Testis (tissue), 3 donors: ENCODE results near the gene AUH. TPM values are rescaled to one million over a fixed set of nuclear protein-coding genes. Genes with fewer than 3 reads are reported as not detected.
"Not testable (repeated sequence)": the region's sequence is repeated elsewhere in the genome, so short reads cannot be mapped to it uniquely, and the experiment has no call there.

Experiments used
- DNase-seq: peaks from one replicate; pipeline ENCODE4 v3.0.0-alpha.2; 2019
- H3K27ac ChIP-seq, 2 donors: fragments of 200-600 bp; sonication (generic); one replicate each; pipeline ENCODE4 v1.5.1; 2019
- H3K27me3 ChIP-seq: fragments of 200-600 bp; sonication (generic); one replicate; pipeline ENCODE4 v1.5.1; 2019
- H3K36me3 ChIP-seq: fragments of 200-600 bp; sonication (generic); one replicate; pipeline ENCODE4 v1.5.1; 2017; ENCODE audit warnings: low read depth; ENCODE audit errors: missing control alignments
- H3K4me1 ChIP-seq: fragments of 200-600 bp; sonication (generic); one replicate; pipeline ENCODE4 v1.5.1; 2019
- H3K4me3 ChIP-seq, 2 donors: fragments of 200-600 bp; sonication (generic); one replicate each; pipeline ENCODE4 v1.5.1; 2017 to 2019
- H3K9me3 ChIP-seq: fragments of 200-600 bp; sonication (generic); one replicate; pipeline ENCODE4 v1.5.1; 2017
- POLR2A ChIP-seq: fragments of 450-650 bp; IDR thresholded peaks from one replicate; pipeline ENCODE4 v1.6.1; 2017; ENCODE audit warnings: antibody characterized with exemption, mild to moderate bottlenecking, moderate library complexity
- WGBS, 2 donors: methylation state at CpG; one replicate each; pipeline ENCODE4 v1.1.5; 2018; 5-methylcytosine and 5-hydroxymethylcytosine counted together
- intact Hi-C: fragments of 100-400 bp; cut with DNase I; formaldehyde crosslinking; loops from one replicate; pipeline ENCODE4 v1.15.1; 2023; ENCODE audit warnings: low total_unique reads
- polyA plus RNA-seq: library from polyadenylated mRNA; stranded (reverse); fragments of 350-450 nt; fragmentation: Illumina TruSeq; extraction: RNeasy Lipid Tissue Mini Kit (QIAGEN cat#74804); gene quantifications from one replicate; pipeline ENCODE4 v1.2.3, GENCODE V29; 2014; ENCODE audit warnings: low read depth, low replicate concordance; ENCODE audit not compliant: insufficient read depth
- total RNA-seq, 2 donors: library from RNA; depleted of rRNA; stranded (reverse); fragments of >200 nt; gene quantifications; one replicate each; pipeline ENCODE4 v1.2.3, GENCODE V29; 2016
- TF ChIP-seq, protein P1 (sequence below), 3 experiments: fragments of 450-650 bp in 2 of 3; fragments of 200-600 bp in 1 of 3; sonication (generic) in 1 of 3; IDR thresholded peaks; one replicate each; pipeline ENCODE4 v1.5.1; 2016 to 2019; ENCODE audit warnings: antibody characterized with exemption in 3 of 3, mild to moderate bottlenecking in 2 of 3, moderate library complexity in 1 of 3

The AUH gene
- total and polyA plus RNA-seq, 3 donors from 2014 or later: 9.1 to 33.9 (median 31.7) TPM

DNA sequence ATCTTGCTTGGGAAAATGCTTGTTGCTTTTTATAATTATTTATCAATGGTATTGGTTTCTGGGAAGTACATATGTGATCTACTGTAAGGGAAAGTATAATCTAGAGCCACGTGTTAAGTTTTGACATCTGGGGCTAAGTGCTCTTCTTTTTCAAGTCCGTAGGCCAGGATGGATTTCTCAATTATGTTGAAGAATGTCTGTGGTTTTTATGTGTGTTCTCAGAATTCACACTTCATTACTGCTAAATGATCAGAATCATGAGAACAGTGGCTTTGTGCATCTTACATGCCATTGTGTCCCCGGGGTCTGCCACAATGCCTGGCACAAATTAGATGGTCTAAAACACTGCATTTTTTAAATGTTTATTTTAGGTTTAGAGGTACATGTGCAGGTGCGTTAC, 14.5 kb upstream of the AUH start:
- DNase-seq: no peak
- no peaks in the 10 kb centered on the region for H3K27me3 ChIP-seq
- H3K36me3 ChIP-seq: no peaks in the 10 kb centered on the region
- TF ChIP-seq, protein P1, sequence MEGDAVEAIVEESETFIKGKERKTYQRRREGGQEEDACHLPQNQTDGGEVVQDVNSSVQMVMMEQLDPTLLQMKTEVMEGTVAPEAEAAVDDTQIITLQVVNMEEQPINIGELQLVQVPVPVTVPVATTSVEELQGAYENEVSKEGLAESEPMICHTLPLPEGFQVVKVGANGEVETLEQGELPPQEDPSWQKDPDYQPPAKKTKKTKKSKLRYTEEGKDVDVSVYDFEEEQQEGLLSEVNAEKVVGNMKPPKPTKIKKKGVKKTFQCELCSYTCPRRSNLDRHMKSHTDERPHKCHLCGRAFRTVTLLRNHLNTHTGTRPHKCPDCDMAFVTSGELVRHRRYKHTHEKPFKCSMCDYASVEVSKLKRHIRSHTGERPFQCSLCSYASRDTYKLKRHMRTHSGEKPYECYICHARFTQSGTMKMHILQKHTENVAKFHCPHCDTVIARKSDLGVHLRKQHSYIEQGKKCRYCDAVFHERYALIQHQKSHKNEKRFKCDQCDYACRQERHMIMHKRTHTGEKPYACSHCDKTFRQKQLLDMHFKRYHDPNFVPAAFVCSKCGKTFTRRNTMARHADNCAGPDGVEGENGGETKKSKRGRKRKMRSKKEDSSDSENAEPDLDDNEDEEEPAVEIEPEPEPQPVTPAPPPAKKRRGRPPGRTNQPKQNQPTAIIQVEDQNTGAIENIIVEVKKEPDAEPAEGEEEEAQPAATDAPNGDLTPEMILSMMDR (IDR thresholded peaks at IDR 0.05): no peak
- TF ChIP-seq POLR2A: no peak
- H3K4me3 ChIP-seq: no peak overlapping the region
- no peaks in the 10 kb centered on the region for H3K9me3 ChIP-seq
- WGBS, 2 donors: 82 to 86% methylated on average over 4 of the region's 4 CpGs
- no peaks in the 10 kb centered on the region for H3K4me1 ChIP-seq
- intact Hi-C loops: no loop called here
- no peak overlapping the region for H3K27ac ChIP-seq

DNA sequence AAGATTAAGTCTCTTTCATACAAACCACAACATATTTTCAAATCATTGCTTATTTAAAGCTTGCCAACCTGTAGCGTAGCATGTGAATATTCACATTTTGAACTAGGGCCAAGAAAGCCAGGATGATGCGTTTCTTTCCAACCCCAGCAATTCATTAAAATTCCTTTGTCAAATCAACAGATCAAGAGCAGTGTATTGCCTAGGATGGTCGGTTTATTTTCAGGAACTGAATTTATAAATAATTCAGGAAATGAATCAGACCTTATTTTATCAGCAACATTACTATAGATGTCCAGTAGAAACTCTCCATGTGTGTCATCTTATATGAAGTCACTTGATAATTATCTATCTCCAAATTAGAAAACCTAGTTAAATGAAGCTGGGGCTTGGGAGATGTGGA, 13.2 kb upstream of the AUH start:
- Histone ChIP-seq H3K36me3 (no peaks in the 10 kb centered on the region), H3K4me1 (no peaks in the 10 kb centered on the region), H3K27me3 (no peaks in the 10 kb centered on the region), H3K4me3 (no peak overlapping the region), H3K27ac (no peak overlapping the region), H3K9me3 (no peaks in the 10 kb centered on the region)
- no peak for DNase-seq
- 46 to 67% methylated on average over 3 of the region's 3 CpGs for WGBS, 2 donors
- TF ChIP-seq POLR2A: no peak
- TF ChIP-seq, protein P1 (IDR thresholded peaks at IDR 0.05): no peak
- intact Hi-C loops: no loop called here

DNA sequence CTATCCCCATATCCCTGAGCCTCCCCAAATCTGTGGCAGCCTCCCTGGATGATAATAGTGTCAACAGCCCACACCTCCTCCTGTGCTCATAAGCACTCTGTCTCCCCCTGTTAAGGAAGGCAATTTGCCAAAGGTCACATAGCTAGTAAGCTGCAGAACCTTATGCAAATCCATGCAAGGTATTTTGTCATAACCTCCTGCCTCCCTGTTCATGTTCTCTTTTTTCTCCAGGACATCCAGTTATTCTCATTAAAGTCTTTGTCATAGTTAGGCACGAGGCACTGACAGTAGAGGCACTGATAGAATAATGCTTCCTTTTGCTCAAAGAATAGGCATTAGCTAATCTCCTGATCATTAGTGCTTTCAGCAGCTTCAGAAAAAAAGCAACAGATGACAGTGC, 10.2 kb upstream of the AUH start:
- no peak overlapping the region for H3K4me3 ChIP-seq
- WGBS, 2 donors: 43 to 63% methylated on average over 1 of the region's 1 CpG
- intact Hi-C loops: no loop called here
- H3K27me3 ChIP-seq: no peaks in the 10 kb centered on the region
- no peaks in the 10 kb centered on the region for H3K4me1 ChIP-seq
- H3K9me3 ChIP-seq: no peaks in the 10 kb centered on the region
- DNase-seq: no peak
- H3K36me3 ChIP-seq: no peaks in the 10 kb centered on the region
- no peak for TF ChIP-seq POLR2A
- TF ChIP-seq, protein P1 (IDR thresholded peaks at IDR 0.05): no peak
- no peak overlapping the region for H3K27ac ChIP-seq

DNA sequence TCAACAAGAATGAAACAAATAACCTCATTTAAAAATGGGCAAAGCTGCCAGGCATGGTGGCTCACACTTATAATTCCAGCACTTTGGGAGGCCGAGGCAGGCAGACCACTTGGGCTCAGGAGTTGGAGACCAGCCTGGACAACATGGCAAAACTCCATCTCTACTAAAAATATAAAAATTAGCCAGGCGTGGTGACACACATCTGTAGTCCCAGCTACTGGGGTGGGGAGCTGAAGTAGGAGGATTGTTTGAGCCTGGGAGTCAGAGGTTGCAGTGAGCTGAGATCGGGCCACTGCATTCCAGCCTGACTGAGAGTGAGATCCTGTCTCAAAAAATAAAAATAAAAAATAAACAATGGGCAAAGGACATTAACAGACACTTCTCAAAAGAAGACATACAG, 8.3 kb upstream of the AUH start:
- 89 to 91% methylated on average over 3 of the region's 3 CpGs for WGBS, 2 donors
- intact Hi-C loops, H3K4me3 ChIP-seq, H3K4me1 ChIP-seq, H3K27me3 ChIP-seq, H3K36me3 ChIP-seq, H3K27ac ChIP-seq, DNase-seq, H3K9me3 ChIP-seq: not testable (repeated sequence)

GRCh38 chr9:91364702-91365101, 3.0 kb upstream of the AUH start:
- WGBS, 2 donors: 86 to 96% methylated on average over 3 of the region's 3 CpGs

More at GRCh38 chr9:91364702-91365101, 3.0 kb upstream of the AUH start:
- Histone ChIP-seq H3K9me3 (no peaks in the 10 kb centered on the region), H3K27me3 (no peaks in the 10 kb centered on the region), H3K27ac (no peak overlapping the region), H3K4me1 (peaks cover 10% of the 10 kb centered on the region), H3K36me3 (no peaks in the 10 kb centered on the region), H3K4me3 (no peak overlapping the region)
- TF ChIP-seq POLR2A: no peak
- TF ChIP-seq, protein P1 (IDR thresholded peaks at IDR 0.05): no peak
- no peak for DNase-seq
- intact Hi-C loops: no loop called here
